ENCODE measurements around the gene HOXB5.

Gene HOXB5

DNA sequence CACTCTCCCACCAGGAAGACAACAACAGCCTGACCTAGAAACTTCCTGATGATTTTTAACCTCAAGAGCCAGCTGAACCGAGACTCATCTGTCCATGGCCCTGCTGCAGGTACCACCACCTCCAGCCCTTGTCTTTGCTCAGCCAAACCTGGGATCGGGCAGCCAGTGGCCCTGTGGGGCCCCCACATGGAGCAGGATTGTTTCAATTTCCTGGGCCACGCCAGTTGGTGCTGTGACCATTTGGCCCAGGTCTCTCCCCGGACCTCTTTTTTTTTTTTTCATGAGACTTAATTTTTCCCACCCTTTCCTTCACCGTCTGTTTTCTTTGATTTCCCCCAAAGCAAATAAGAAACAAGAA, 40.4 kb downstream of the HOXB5 start:
- Histone ChIP-seq H3K27me3 (ENCODE audit: insufficient read depth, low read length) (peaks cover 98% of the 10 kb centered on the region), H3K4me1 (ENCODE audit: control insufficient read depth, insufficient read depth, low read length, unreplicated experiment) (no peaks in the 10 kb centered on the region), H3K79me2 (ENCODE audit: control insufficient read depth, insufficient read depth, low read length, unreplicated experiment) (no peaks in the 10 kb centered on the region), H3K27ac (ENCODE audit: low read depth, low read length) (no peak overlapping the region), H3K36me3 (ENCODE audit: insufficient read depth, low read length) (no peaks in the 10 kb centered on the region), H3K4me3 (ENCODE audit: low read depth, low read length) (no peak overlapping the region), H2AFZ (ENCODE audit: low read length, unreplicated experiment) (no peak overlapping the region)

DNA sequence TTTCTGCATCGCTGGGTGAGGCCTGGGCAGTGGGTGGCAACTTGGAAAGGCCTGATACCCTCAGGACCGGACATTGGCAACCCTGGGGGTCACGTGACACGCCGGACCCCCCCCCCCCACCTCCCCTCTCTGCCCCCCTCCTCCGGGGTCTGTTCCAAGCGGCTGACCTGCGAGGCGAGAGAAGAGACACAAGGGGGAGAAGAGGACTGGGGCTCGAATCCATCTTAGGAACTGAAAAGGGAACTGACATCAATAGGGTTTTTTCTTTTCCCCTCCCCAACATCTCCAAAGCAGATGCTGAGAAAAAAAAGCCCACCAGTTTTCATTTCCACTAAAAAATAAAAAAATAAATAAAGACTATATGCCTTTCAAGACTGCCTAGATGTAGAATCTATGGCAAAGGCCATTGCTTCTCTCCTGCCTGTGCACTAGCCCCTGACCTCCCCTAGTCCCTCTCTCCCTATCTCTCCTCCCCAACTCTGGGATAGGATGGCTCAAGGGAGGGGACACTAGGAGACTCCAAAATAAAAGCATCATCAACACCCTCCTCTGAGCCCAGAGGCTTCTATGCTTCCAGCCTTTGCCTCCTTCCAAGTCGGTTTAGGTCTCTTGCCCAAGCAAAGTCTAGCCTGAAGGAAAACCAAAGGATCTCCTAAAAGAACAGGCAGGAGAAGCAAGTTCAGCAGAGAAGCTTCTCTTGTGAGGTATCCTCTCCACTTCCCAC, 41.0 kb downstream of the HOXB5 start:
- H3K4me3 ChIP-seq (ENCODE audit: low read depth, low read length): no peak overlapping the region
- no peak overlapping the region for H3K27ac ChIP-seq (ENCODE audit: low read depth, low read length)
- no peak overlapping the region for H2AFZ ChIP-seq (ENCODE audit: low read length, unreplicated experiment)
- H3K36me3 ChIP-seq (ENCODE audit: insufficient read depth, low read length): no peaks in the 10 kb centered on the region
- peaks cover 98% of the 10 kb centered on the region for H3K27me3 ChIP-seq (ENCODE audit: insufficient read depth, low read length)
- no peaks in the 10 kb centered on the region for H3K79me2 ChIP-seq (ENCODE audit: control insufficient read depth, insufficient read depth, low read length, unreplicated experiment)
- H3K4me1 ChIP-seq (ENCODE audit: control insufficient read depth, insufficient read depth, low read length, unreplicated experiment): no peaks in the 10 kb centered on the region

DNA sequence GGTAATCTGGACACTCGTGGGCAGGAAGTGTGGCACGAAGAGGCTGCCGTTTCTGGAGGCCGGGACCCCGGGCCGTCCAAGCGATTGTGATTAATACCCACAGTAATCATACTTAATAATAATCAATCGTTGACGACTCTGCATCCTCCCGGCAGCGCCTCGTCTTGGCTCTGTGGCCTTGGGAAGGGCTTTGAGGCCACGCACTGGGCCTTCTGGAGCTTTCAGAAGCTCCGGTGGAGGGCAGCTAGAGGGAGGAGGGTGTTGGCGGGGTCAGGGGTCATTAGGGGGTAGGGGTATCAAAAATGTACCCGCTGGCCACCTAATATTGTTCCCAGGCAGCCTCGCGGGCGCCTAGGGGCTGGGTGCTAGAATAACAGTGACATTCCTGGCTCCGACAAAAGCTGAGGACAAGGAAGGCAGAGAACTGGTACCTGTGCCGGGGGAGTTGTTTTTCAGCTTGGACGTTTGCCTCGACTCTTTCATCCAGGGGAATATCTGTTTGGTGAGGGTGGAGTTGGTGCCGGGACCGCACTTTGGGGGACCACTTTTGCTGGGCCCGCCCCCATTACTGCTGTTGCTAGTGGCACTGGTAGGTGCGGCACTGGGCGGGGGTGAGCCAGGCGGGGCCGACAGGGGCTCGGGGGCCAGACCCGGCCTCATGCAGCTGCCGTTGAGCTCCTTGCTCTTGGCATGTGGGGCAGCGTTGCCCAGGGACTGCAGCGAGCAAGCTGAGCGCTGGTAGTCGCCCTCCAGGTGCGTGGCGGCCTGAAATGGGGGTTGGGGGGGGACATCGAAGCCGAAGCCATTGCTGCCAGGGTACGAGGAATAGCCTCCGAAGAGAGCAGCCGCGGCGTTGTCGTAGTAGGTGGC, 41.7 kb downstream of the HOXB5 start:
- Histone ChIP-seq H3K4me1 (ENCODE audit: control insufficient read depth, insufficient read depth, low read length, unreplicated experiment) (no peaks in the 10 kb centered on the region), H2AFZ (ENCODE audit: low read length, unreplicated experiment) (no peak overlapping the region), H3K36me3 (ENCODE audit: insufficient read depth, low read length) (no peaks in the 10 kb centered on the region), H3K27ac (ENCODE audit: low read depth, low read length) (no peak overlapping the region), H3K79me2 (ENCODE audit: control insufficient read depth, insufficient read depth, low read length, unreplicated experiment) (no peaks in the 10 kb centered on the region), H3K27me3 (ENCODE audit: insufficient read depth, low read length) (peaks cover 98% of the 10 kb centered on the region), H3K4me3 (ENCODE audit: low read depth, low read length) (no peak overlapping the region)

DNA sequence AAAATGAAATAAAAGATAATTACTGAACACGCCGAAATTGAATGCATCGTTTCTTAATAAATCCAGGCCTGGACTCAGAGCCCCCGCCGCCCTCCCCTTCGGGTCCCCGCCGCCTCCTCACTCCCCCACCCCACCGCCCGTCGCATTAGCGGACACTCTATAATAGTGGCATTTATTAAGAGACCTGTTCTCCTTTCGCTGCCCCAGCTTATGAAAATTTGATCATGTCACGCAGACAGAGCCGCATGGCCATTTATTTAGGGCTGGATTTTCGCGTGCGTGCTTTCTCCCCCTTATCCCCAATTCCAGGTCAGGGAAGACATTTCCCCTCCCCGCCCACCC, 42.4 kb downstream of the HOXB5 start:
- Histone ChIP-seq H3K79me2 (ENCODE audit: control insufficient read depth, insufficient read depth, low read length, unreplicated experiment) (no peaks in the 10 kb centered on the region), H3K36me3 (ENCODE audit: insufficient read depth, low read length) (no peaks in the 10 kb centered on the region), H3K4me1 (ENCODE audit: control insufficient read depth, insufficient read depth, low read length, unreplicated experiment) (no peaks in the 10 kb centered on the region), H3K4me3 (ENCODE audit: low read depth, low read length) (no peak overlapping the region), H3K27ac (ENCODE audit: low read depth, low read length) (no peak overlapping the region), H3K27me3 (ENCODE audit: insufficient read depth, low read length) (peaks cover 98% of the 10 kb centered on the region), H2AFZ (ENCODE audit: low read length, unreplicated experiment) (no peak overlapping the region)

DNA sequence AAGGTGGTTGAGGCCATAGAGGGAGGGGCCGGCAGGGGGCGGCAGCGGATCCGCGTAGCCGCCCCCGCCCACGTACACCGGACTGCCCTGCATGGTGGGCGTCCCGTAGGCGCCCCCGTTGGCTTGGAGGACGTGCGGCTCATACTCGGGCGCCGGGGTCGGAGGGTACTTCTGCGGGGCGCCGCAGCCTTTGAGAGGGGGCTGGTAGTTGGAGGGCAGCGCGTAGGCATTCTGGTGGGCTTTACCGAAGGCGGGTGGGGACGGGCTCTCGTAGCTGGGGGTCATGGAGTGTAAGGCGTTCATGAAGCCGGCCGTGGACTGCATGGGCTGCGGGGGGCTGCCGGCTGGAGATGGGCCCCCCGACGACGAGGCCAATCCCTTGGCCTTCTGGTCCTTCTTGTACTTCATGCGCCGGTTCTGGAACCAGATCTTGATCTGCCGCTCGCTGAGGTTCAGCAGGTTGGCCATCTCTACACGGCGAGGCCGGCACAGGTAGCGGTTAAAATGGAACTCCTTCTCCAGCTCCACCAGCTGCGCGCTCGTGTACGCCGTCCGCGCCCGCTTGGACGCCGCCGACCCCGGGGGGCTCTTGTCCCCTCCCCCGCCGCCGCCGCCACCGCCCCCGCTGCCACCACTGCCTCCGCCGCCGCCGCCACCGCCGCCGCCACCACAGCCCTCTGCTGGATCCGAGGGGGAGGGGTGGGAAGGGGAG, 42.9 kb downstream of the HOXB5 start:
- Histone ChIP-seq H3K27ac (ENCODE audit: low read depth, low read length) (no peak overlapping the region), H3K27me3 (ENCODE audit: insufficient read depth, low read length) (peaks cover 98% of the 10 kb centered on the region), H2AFZ (ENCODE audit: low read length, unreplicated experiment) (no peak overlapping the region), H3K79me2 (ENCODE audit: control insufficient read depth, insufficient read depth, low read length, unreplicated experiment) (no peaks in the 10 kb centered on the region), H3K36me3 (ENCODE audit: insufficient read depth, low read length) (no peaks in the 10 kb centered on the region), H3K4me1 (ENCODE audit: control insufficient read depth, insufficient read depth, low read length, unreplicated experiment) (no peaks in the 10 kb centered on the region), H3K4me3 (ENCODE audit: low read depth, low read length) (no peak overlapping the region)

DNA sequence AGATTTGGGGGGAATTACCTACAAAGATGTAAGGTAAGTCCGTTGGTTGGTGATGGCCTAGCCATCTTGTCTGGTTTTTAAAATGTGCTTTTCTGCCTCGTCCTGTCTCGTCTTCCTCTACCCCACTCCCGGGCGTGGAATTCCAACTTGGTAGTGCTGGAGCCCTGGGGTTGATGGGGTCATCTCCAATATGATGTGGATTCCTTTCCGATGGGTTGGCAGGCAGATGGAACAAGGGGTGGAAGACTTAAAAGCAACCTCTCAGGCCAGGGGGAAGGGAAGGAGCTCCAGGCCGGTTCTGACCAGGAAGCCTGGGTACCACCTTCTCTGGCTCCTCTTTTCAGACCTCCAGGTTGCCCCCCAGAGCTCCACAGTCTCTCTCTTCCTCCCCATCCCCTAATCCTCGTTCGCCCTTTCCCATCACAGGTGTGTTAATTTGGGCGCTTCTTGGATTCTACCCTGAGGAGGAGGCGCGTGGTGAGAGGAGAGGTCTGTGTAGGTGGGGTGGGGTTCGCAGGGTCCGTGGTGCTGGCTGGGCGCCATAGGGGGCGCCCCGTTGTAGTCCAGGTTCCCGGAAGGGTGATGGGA, 43.6 kb downstream of the HOXB5 start:
- no peaks in the 10 kb centered on the region for H3K4me1 ChIP-seq (ENCODE audit: control insufficient read depth, insufficient read depth, low read length, unreplicated experiment)
- H3K4me3 ChIP-seq (ENCODE audit: low read depth, low read length): no peak overlapping the region
- H3K27ac ChIP-seq (ENCODE audit: low read depth, low read length): no peak overlapping the region
- H3K36me3 ChIP-seq (ENCODE audit: insufficient read depth, low read length): no peaks in the 10 kb centered on the region
- H3K27me3 ChIP-seq (ENCODE audit: insufficient read depth, low read length): peaks cover 100% of the 10 kb centered on the region
- no peak overlapping the region for H2AFZ ChIP-seq (ENCODE audit: low read length, unreplicated experiment)
- H3K79me2 ChIP-seq (ENCODE audit: control insufficient read depth, insufficient read depth, low read length, unreplicated experiment): no peaks in the 10 kb centered on the region

DNA sequence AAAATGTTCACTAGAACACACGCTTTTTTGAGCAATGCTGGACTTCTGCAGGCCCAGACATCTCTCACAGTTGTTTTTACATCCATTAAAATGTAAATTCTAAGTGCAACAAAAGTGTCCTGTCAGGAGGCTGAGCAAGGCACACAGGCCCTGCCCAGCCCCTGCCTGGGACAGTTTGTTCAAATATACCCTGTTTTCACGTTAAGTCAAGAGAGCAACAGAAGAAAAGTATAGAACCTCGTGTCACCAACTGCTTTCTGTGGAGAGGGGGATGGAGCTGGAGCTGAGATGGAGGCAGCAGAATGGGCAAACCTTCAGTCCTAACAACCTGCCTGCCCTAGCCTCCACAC, 44.3 kb downstream of the HOXB5 start:
- Histone ChIP-seq H3K79me2 (ENCODE audit: control insufficient read depth, insufficient read depth, low read length, unreplicated experiment) (no peaks in the 10 kb centered on the region), H3K4me1 (ENCODE audit: control insufficient read depth, insufficient read depth, low read length, unreplicated experiment) (no peaks in the 10 kb centered on the region)

DNA sequence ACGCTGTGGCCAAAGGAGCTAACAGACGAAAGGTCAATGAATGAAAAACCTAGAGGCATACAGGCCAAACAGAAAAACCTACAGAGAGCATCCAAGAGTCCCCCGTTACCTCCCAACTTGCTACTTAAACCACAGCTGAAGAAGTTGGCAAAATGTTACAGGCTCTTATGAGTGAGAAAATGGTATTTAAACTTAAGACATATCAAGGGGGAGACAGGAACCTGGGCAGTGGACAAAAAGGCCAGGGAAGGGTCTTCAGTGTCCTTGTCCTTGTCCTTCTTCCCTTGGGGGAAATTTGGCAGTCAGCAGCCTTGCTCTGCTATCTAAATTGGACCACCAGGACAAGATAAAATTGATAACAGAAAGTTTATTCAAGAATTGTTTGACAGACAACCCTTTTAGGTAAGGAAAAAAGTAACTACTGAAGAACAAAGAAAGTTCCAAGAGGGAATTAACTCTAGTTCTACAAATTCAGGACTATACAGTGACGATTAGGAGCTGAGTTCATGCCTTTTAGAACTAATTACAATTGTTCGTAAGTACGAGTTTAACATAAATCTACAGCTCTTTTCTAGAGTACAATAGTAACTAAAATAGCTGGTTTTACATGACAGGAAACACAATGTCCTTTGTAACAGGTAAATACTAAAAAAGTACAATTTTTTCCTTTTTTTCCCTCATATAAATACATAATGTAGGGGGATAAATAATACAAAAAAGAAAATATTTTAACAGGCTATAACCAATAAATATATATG, 44.9 kb downstream of the HOXB5 start:
- Histone ChIP-seq H2AFZ (ENCODE audit: low read length, unreplicated experiment) (no peak overlapping the region), H3K27me3 (ENCODE audit: insufficient read depth, low read length) (peaks cover 100% of the 10 kb centered on the region), H3K36me3 (ENCODE audit: insufficient read depth, low read length) (no peaks in the 10 kb centered on the region), H3K4me3 (ENCODE audit: low read depth, low read length) (no peak overlapping the region), H3K27ac (ENCODE audit: low read depth, low read length) (no peak overlapping the region), H3K4me1 (ENCODE audit: control insufficient read depth, insufficient read depth, low read length, unreplicated experiment) (no peaks in the 10 kb centered on the region), H3K79me2 (ENCODE audit: control insufficient read depth, insufficient read depth, low read length, unreplicated experiment) (no peaks in the 10 kb centered on the region)

More for the DNA sequence above, 44.3 kb downstream of the HOXB5 start:
- no peak overlapping the region for H3K4me3 ChIP-seq (ENCODE audit: low read depth, low read length)
- H3K27ac ChIP-seq (ENCODE audit: low read depth, low read length): no peak overlapping the region
- H2AFZ ChIP-seq (ENCODE audit: low read length, unreplicated experiment): no peak overlapping the region
- peaks cover 100% of the 10 kb centered on the region for H3K27me3 ChIP-seq (ENCODE audit: insufficient read depth, low read length)
- no peaks in the 10 kb centered on the region for H3K36me3 ChIP-seq (ENCODE audit: insufficient read depth, low read length)

DNA sequence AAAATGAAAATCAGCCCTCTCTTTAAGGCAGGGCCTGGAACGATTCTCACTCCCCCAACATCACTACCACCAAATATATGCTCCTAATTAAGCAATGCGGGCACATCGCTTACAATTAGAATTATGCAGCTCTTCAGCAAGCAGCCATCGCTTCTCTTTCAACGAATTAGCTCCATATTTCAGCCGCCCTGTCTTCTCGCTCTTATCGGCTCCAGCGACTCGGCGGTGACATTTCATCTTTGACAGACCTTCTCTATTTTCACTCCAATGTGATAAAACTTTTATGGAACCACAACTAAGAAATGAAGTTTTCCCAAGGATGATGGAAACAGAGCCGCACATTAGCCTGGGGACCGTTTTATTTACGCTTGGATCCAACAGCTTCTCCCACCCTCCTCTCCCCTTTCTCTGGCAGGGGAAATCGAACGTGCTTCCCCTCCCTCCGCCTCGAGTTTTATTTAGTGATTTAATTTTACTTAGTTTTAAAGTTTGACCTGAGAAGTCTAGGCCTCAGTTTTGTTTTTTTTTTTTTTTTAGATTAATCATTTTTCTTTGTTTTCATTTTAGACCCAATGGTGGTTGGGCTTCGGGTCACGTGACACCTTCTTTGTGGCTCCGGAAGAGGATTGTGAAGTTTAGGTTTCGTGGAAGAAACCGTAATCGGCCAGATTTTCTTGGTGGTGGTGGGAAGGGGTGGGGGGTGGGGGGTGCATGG, 45.6 kb downstream of the HOXB5 start:
- no peak overlapping the region for H2AFZ ChIP-seq (ENCODE audit: low read length, unreplicated experiment)
- H3K4me1 ChIP-seq (ENCODE audit: control insufficient read depth, insufficient read depth, low read length, unreplicated experiment): no peaks in the 10 kb centered on the region
- H3K36me3 ChIP-seq (ENCODE audit: insufficient read depth, low read length): no peaks in the 10 kb centered on the region
- H3K79me2 ChIP-seq (ENCODE audit: control insufficient read depth, insufficient read depth, low read length, unreplicated experiment): no peaks in the 10 kb centered on the region
- peaks cover 100% of the 10 kb centered on the region for H3K27me3 ChIP-seq (ENCODE audit: insufficient read depth, low read length)
- H3K27ac ChIP-seq (ENCODE audit: low read depth, low read length): no peak overlapping the region
- no peak overlapping the region for H3K4me3 ChIP-seq (ENCODE audit: low read depth, low read length)
